Keratinocyte (primary cell): ENCODE results near the gene AMBRA1.

Experiments
- CTCF ChIP-seq, 3 experiments: IDR thresholded peaks in 1 of 3; conservative IDR thresholded peaks in 1 of 3; optimal IDR thresholded peaks in 1 of 3; 2 replicates in 2 of 3; 3 replicates in 1 of 3; pipeline versions ENCODE3 to v1.5.1; 2011; ENCODE audit warnings: low read length in 3 of 3, mild to moderate bottlenecking in 3 of 3, moderate library complexity in 2 of 3, control low read depth in 1 of 3, inconsistent platforms in 1 of 3; ENCODE audit not compliant: insufficient read depth in 2 of 3; ENCODE audit errors: extremely low read depth in 1 of 3
- EZH2 ChIP-seq: IDR thresholded peaks from one replicate; pipeline ENCODE4 v1.6.1; 2012; ENCODE audit warnings: inconsistent platforms, mild to moderate bottlenecking, low read length, moderate library complexity

GRCh38 chr11:46422588-46422987 is 171.2 kb downstream of the AMBRA1 start:
- TF ChIP-seq CTCF (optimal IDR thresholded peaks at IDR 0.05 in 1 of 3, IDR thresholded peaks at IDR 0.05 in 1 of 3, conservative IDR thresholded peaks at IDR 0.05 in 1 of 3; ENCODE audit: extremely low read depth in 1 of 3, insufficient read depth in 2 of 3, low read length in 3 of 3) (no peak), EZH2 (no peak)
